H1 (cell line): Measurements from ENCODE around the gene SHISAL1. TPM values are rescaled to one million over a fixed set of nuclear protein-coding genes. Genes with fewer than 3 reads are reported as not detected.

Source experiments
- BACH1 ChIP-seq: IDR thresholded peaks from 2 replicates; pipeline ENCODE4 v1.6.1; 2012; ENCODE audit warnings: low read length, improper control_type of control experiment
- MAFK ChIP-seq: IDR thresholded peaks from 2 replicates; pipeline ENCODE4 v1.6.1; 2012; ENCODE audit warnings: low read depth, mild to moderate bottlenecking, improper control_type of control experiment, low read length
- POU5F1 ChIP-seq: IDR thresholded peaks from 2 replicates; pipeline ENCODE4 v1.6.1; 2011; ENCODE audit warnings: low read depth, mild to moderate bottlenecking, low read length, moderate library complexity
- RFX5 ChIP-seq: IDR thresholded peaks from 2 replicates; pipeline ENCODE4 v1.6.1; 2011; ENCODE audit warnings: low read depth, low read length, improper control_type of control experiment, borderline replicate concordance
- SP2 ChIP-seq: IDR thresholded peaks from 2 replicates; pipeline ENCODE4 v1.6.1; 2012; ENCODE audit warnings: mild to moderate bottlenecking, low read length, inconsistent platforms
- TBP ChIP-seq: IDR thresholded peaks from 2 replicates; pipeline ENCODE4 v1.6.1; 2011; ENCODE audit warnings: low read depth, low read length, improper control_type of control experiment
- polyA plus RNA-seq, 7 experiments: library from polyadenylated mRNA; depleted of rRNA in 3 of 7; stranded (reverse) in 5 of 7; unstranded in 2 of 7; fragments of >200 nt in 5 of 7; fragments of 200-250 nt in 2 of 7; gene quantifications; 1 replicate in 5 of 7; 2 replicates in 1 of 7; 4 replicates in 1 of 7; pipeline versions ENCODE4 v1.2.1 to v1.2.3, GENCODE V29; 2011 to 2013; ENCODE audit warnings: missing spikeins in 2 of 7, mixed read lengths in 2 of 7
- total RNA-seq: library from RNA; stranded (reverse); fragmentation: NEBNext Ultra II Directional; extraction: Animal tissue kit (Norgen Biotek cat#: 25700); gene quantifications from 2 replicates; pipeline ENCODE4 v1.2.1, GENCODE V29; 2021
- TF ChIP-seq, protein P1 (sequence below), 3 experiments: IDR thresholded peaks; 1 replicate in 2 of 3; 2 replicates in 1 of 3; pipeline versions ENCODE4 v1.5.1 to v1.6.1; 2011; ENCODE audit warnings: low read length in 3 of 3, mild to moderate bottlenecking in 3 of 3, inconsistent platforms in 2 of 3, low read depth in 1 of 3, moderate library complexity in 1 of 3; ENCODE audit not compliant: insufficient read depth in 1 of 3; ENCODE audit errors: control extremely low read depth in 1 of 3
- TF ChIP-seq, protein P2 (sequence below): IDR thresholded peaks from 2 replicates; pipeline ENCODE4 v1.6.1; 2012; ENCODE audit warnings: low read length, inconsistent platforms

The SHISAL1 gene
- total and polyA plus RNA-seq, 2 of the 8 experiments (the other 6 are each of a cell fraction or from before 2014, with no cell fraction given), result 3.7 to 5.8 TPM

DNA sequence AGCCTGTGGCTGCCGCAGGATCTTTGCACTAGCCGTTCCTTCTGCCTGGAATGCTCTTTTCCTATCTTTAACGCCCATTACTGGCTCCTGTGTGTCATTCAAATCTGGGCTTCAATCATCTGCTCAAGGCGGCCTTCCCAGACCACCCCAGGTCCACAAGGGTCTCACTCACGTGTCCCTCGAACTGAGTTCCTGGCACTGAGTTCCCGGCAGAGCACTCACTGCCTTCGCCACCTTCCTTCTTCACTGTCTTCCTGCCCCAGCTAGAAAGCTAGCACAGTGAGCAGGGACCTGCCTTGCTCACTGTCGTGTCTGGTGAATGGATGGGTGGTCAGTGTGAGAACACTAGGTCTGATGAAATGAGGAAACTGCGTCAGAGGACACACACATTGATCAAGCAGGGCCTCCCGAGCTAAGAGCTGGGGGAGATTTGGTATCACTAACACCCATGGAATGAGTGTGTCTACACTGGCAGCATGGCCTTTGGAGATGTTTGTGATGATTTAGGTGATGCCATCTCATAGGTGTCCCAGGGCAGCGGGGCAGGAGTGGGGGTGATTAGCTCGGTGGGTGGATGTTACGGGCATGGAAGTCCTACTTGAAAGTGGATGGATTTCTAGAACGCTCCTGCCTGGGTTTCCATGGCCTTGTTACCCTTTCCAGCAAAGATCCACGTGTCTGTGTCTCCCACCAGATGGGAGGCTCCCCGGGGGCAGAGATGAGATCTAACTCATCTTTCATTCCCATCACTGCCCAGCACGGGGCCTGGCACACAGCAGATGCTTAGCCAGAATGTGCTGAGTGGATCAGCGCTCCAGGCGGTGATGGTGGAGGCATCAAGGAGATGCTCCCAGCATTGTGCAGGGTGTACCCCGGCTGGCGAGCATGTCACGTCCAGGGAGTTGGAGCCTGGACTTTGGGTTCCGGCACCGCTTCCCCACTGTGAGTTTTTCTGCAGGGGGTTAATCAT is 64.5 kb downstream of the SHISAL1 start (continued):
- TF ChIP-seq POU5F1 (no peak), TBP (no peak), RFX5 (no peak), BACH1 (no peak), MAFK (no peak), SP2 (no peak)
- TF ChIP-seq, protein P1, sequence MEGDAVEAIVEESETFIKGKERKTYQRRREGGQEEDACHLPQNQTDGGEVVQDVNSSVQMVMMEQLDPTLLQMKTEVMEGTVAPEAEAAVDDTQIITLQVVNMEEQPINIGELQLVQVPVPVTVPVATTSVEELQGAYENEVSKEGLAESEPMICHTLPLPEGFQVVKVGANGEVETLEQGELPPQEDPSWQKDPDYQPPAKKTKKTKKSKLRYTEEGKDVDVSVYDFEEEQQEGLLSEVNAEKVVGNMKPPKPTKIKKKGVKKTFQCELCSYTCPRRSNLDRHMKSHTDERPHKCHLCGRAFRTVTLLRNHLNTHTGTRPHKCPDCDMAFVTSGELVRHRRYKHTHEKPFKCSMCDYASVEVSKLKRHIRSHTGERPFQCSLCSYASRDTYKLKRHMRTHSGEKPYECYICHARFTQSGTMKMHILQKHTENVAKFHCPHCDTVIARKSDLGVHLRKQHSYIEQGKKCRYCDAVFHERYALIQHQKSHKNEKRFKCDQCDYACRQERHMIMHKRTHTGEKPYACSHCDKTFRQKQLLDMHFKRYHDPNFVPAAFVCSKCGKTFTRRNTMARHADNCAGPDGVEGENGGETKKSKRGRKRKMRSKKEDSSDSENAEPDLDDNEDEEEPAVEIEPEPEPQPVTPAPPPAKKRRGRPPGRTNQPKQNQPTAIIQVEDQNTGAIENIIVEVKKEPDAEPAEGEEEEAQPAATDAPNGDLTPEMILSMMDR (IDR thresholded peaks at IDR 0.05; ENCODE audit: control extremely low read depth in 1 of 3, insufficient read depth in 1 of 3, low read depth in 1 of 3, low read length in 3 of 3), result no peak
- TF ChIP-seq, protein P2, sequence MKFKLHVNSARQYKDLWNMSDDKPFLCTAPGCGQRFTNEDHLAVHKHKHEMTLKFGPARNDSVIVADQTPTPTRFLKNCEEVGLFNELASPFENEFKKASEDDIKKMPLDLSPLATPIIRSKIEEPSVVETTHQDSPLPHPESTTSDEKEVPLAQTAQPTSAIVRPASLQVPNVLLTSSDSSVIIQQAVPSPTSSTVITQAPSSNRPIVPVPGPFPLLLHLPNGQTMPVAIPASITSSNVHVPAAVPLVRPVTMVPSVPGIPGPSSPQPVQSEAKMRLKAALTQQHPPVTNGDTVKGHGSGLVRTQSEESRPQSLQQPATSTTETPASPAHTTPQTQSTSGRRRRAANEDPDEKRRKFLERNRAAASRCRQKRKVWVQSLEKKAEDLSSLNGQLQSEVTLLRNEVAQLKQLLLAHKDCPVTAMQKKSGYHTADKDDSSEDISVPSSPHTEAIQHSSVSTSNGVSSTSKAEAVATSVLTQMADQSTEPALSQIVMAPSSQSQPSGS, result no peak
- TF ChIP-seq, all 59 proteins: peak for 0
